Measurements from ENCODE around the gene MBTPS1. TPM values are rescaled to one million over a fixed set of nuclear protein-coding genes. Genes with fewer than 3 reads are reported as not detected.

The MBTPS1 gene
- total and polyA plus RNA-seq, 10 of the 15 experiments (the other 5 are each of a cell fraction or from before 2014, with no cell fraction given) = 1.3 to 43.9 (median 35.2) TPM

DNA sequence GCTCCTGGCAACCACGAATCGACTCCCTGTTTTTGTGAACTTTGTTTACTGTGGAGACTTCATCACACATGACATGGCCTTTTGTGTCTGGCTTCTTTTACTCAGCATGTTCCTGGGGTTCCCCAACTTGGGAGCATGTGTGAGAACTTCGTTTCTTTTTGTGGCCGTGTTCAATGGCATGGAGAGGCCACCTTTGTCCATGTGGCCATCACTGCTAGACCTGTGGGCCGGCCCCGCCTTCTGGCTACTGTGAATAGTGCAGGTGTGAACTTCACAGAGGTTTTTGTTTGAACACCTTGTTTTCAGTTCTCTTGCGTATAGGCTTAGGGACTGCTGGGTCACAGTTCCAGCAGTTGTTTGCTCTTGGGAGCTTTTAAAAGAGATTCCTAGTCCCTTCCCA lies 68.5 kb downstream of the MBTPS1 start:
- Histone ChIP-seq H3K27me3 (replicated peaks in 1 of 2; ENCODE audit: control insufficient read depth in 2 of 2, insufficient read depth in 2 of 2, low read length in 1 of 2) (no peaks in the 10 kb centered on the region; a peak in 2 of 4 replicates), H3K9ac (ENCODE audit: control insufficient read depth, insufficient read depth, low read length) (no peak overlapping the region), H3K9me3 (replicated peaks; ENCODE audit: control insufficient read depth, insufficient read depth, low read length) (no peaks in the 10 kb centered on the region), H3K4me2 (ENCODE audit: control insufficient read depth, insufficient read depth) (no peak overlapping the region), H3K27ac (ENCODE audit: control insufficient read depth, insufficient read depth) (no peak overlapping the region), H3K4me1 (ENCODE audit: control insufficient read depth, insufficient read depth, low read length) (no peaks in the 10 kb centered on the region), H3K36me3 (ENCODE audit: control insufficient read depth in 2 of 2, insufficient read depth in 2 of 2, low read length in 1 of 2) (peaks cover 0 to 2% of the 10 kb centered on the region in 2 experiments; a peak in 3 of 4 replicates), H2AFZ (ENCODE audit: control insufficient read depth, low read depth, low read length) (no peak overlapping the region), H4K20me1 (ENCODE audit: control insufficient read depth, insufficient read depth) (no peaks in the 10 kb centered on the region), H3K79me2 (ENCODE audit: control insufficient read depth, insufficient read depth, low read length) (no peaks in the 10 kb centered on the region), H3K4me3 (no peak overlapping the region)
- ChIA-PET POLR2A (no interaction called here), SMC1A (ENCODE audit: uncharacterized antibody, unreplicated experiment) (no interaction called here), RAD21 (ENCODE audit: unreplicated experiment) (no interaction called here), CTCF (interaction anchor here (2.8 kb wide), 1 partner anchor 17 kb away, joined by 10 read pairs; no protein-coding TSS in a partner anchor)
- 66% methylated on average over 7 of the region's 7 CpGs for WGBS (ENCODE audit: insufficient coverage, insufficient replicate concordance, low lambda C conversion rate, missing lambda C conversion rate)
- DNase-seq (ENCODE audit: low read depth, low spot score) (no peak), FAIRE-seq (no peak), ATAC-seq (peak; percentile 38; the same call in 1 of the 3 replicates)
- in situ Hi-C loops (cut with MboI) = no loop called here
- TF ChIP-seq SUZ12 (IDR thresholded peaks at IDR 0.05; ENCODE audit: unreplicated experiment) = no peak
- no peak for TF ChIP-seq MTA2 (IDR thresholded peaks at IDR 0.05; ENCODE audit: low read depth)
- TF ChIP-seq CBX5 (IDR thresholded peaks at IDR 0.05; ENCODE audit: low read depth) = no peak
- TF ChIP-seq ZZZ3 (IDR thresholded peaks at IDR 0.05; ENCODE audit: control insufficient read depth, insufficient read length, low read depth) = no peak
- TF ChIP-seq CHD2 (IDR thresholded peaks at IDR 0.05; ENCODE audit: borderline replicate concordance, low read depth, low read length) = no peak
- intact Hi-C loops (cut with micrococcal nuclease; ENCODE audit: unreplicated experiment) = no loop called here
- TSS peak; percentile 45 for BruUV-seq (replicated peaks)

DNA sequence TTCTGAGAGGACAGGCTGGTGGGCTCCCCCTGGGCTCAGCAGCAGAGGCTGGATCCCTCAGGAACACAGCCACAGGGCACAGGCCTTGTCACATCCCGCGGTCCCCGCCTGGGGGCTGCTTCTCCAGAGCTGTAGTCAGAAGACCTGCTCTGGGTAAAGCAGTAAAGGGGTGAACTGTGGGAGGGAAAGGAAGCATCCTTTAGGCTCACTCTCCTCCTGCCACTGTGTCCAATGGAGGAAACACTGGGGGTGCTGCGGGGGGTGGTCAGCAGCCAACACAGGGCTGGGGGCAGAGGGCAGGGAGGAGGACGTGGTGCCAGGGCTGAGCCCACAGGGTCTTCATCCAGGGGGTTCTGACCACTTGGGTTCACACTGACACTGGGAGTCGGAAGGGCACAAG lies 69.1 kb downstream of the MBTPS1 start:
- in situ Hi-C loops (cut with MboI) = no loop called here
- no peak for ATAC-seq
- CTCF ChIA-PET = interaction anchor here (2.8 kb wide), 1 partner anchor 18 kb away, joined by 10 read pairs; no protein-coding TSS in a partner anchor

More for the DNA sequence above, 69.1 kb downstream of the MBTPS1 start:
- no peaks in the 10 kb centered on the region for H3K79me2 ChIP-seq (ENCODE audit: control insufficient read depth, insufficient read depth, low read length)
- ChIA-PET SMC1A (ENCODE audit: uncharacterized antibody, unreplicated experiment) (no interaction called here), POLR2A (no interaction called here), RAD21 (ENCODE audit: unreplicated experiment) (no interaction called here)
- no peak overlapping the region for H3K4me3 ChIP-seq
- TF ChIP-seq SUPT20H (IDR thresholded peaks at IDR 0.05; ENCODE audit: borderline replicate concordance, control insufficient read depth, low read depth, low read length) = no peak
- TF ChIP-seq HDGF (IDR thresholded peaks at IDR 0.05) = no peak
- no peak for TF ChIP-seq EGR1 (IDR thresholded peaks at IDR 0.05; ENCODE audit: borderline replicate concordance in 1 of 2, low read depth in 2 of 2, low read length in 2 of 2)
- intact Hi-C loops (cut with micrococcal nuclease; ENCODE audit: unreplicated experiment) = no loop called here
- H3K27me3 ChIP-seq (replicated peaks in 1 of 2; ENCODE audit: control insufficient read depth in 2 of 2, insufficient read depth in 2 of 2, low read length in 1 of 2) = no peaks in the 10 kb centered on the region; a peak in 3 of 4 replicates
- 96% methylated on average over 5 of the region's 6 CpGs for WGBS (ENCODE audit: insufficient coverage, insufficient replicate concordance, low lambda C conversion rate, missing lambda C conversion rate)
- no peaks in the 10 kb centered on the region for H3K9me3 ChIP-seq (replicated peaks; ENCODE audit: control insufficient read depth, insufficient read depth, low read length)
- no peak overlapping the region for H3K4me2 ChIP-seq (ENCODE audit: control insufficient read depth, insufficient read depth)
- no peak overlapping the region for H3K9ac ChIP-seq (ENCODE audit: control insufficient read depth, insufficient read depth, low read length)
- no peak for DNase-seq (ENCODE audit: low read depth, low spot score)
- FAIRE-seq = no peak
- BruUV-seq (replicated peaks) = no TSS peak
- H3K4me1 ChIP-seq (ENCODE audit: control insufficient read depth, insufficient read depth, low read length) = no peaks in the 10 kb centered on the region
- no peaks in the 10 kb centered on the region for H4K20me1 ChIP-seq (ENCODE audit: control insufficient read depth, insufficient read depth)
- H2AFZ ChIP-seq (ENCODE audit: control insufficient read depth, low read depth, low read length) = no peak overlapping the region
- no peak overlapping the region for H3K27ac ChIP-seq (ENCODE audit: control insufficient read depth, insufficient read depth)
- no peaks in the 10 kb centered on the region; a peak in 2 of 4 replicates for H3K36me3 ChIP-seq (ENCODE audit: control insufficient read depth in 2 of 2, insufficient read depth in 2 of 2, low read length in 1 of 2)

Data from GM12878 (cell line).